WTC11 (cell line): Measurements from ENCODE around the gene CAPNS1. TPM values are rescaled to one million over a fixed set of nuclear protein-coding genes. Genes with fewer than 3 reads are reported as not detected.

Experiments
- ATAC-seq: fragments of 200-7000 bp; cut with Tn5 transposase; 2 replicates; pipeline ENCODE4 v1.10.0; 2021; ENCODE audit warnings: mild to moderate bottlenecking, moderate library complexity
- CTCF ChIA-PET: fragments of 300-600 bp; sonication (Branson Sonifier 250); formaldehyde crosslinking; loops from one replicate; lab custom pipeline; 2021; ENCODE audit warnings: antibody characterized with exemption; lab: Charles Lee
- POLR2A ChIA-PET: fragments of 350-600 bp; sonication (Branson Sonifier 250); formaldehyde crosslinking; loops from one replicate; lab custom pipeline; 2021; ENCODE audit warnings: antibody characterized with exemption; lab: Charles Lee
- DNase-seq: peaks from one replicate; pipeline ENCODE4 v3.0.0; 2021; ENCODE audit warnings: low spot score
- H3K27ac Mint-ChIP-seq: 2 replicates; pipeline ENCODE4 v1.8.0; 2021; ENCODE audit warnings: mixed read lengths
- H3K27me3 Mint-ChIP-seq: 2 replicates; pipeline ENCODE4 v1.8.0; 2021; ENCODE audit warnings: low read depth, mild to moderate bottlenecking, moderate library complexity, mixed read lengths
- H3K36me3 Mint-ChIP-seq: 2 replicates; pipeline ENCODE4 v1.8.0; 2021; ENCODE audit warnings: mixed read lengths
- H3K4me1 Mint-ChIP-seq: 2 replicates; pipeline ENCODE4 v1.8.0; 2022; ENCODE audit warnings: mixed read lengths
- H3K4me3 Mint-ChIP-seq: 2 replicates; pipeline ENCODE4 v1.8.0; 2021; ENCODE audit warnings: mild to moderate bottlenecking, moderate library complexity, mixed read lengths
- H3K9me3 Mint-ChIP-seq: 2 replicates; pipeline ENCODE4 v1.8.0; 2021; ENCODE audit warnings: mixed read lengths
- ESRRA ChIP-seq: sonication (generic); formaldehyde crosslinking; IDR thresholded peaks from 2 replicates; pipeline ENCODE4 v1.8.1; 2022; ENCODE audit warnings: mild to moderate bottlenecking, missing genetic modification reagents, borderline replicate concordance
- IRF2 ChIP-seq: sonication (generic); formaldehyde crosslinking; IDR thresholded peaks from 2 replicates; pipeline ENCODE4 v1.8.0; 2022; ENCODE audit warnings: low read depth, missing genetic modification reagents, borderline replicate concordance
- MAX ChIP-seq: sonication (generic); formaldehyde crosslinking; IDR thresholded peaks from 2 replicates; pipeline ENCODE4 v1.8.0; 2022; ENCODE audit warnings: mild to moderate bottlenecking, missing genetic modification reagents
- NFYB ChIP-seq: sonication (generic); formaldehyde crosslinking; conservative IDR thresholded peaks from 2 replicates; pipeline ENCODE4 v1.8.0; 2022; ENCODE audit warnings: low read depth, missing genetic modification reagents
- ZNF232 ChIP-seq: sonication (generic); formaldehyde crosslinking; IDR thresholded peaks from 2 replicates; pipeline ENCODE4 v1.8.0; 2022; ENCODE audit warnings: mild to moderate bottlenecking, missing genetic modification reagents
- ZNF263 ChIP-seq: sonication (generic); formaldehyde crosslinking; IDR thresholded peaks from 2 replicates; pipeline ENCODE4 v1.8.1; 2022; ENCODE audit warnings: low read depth, mild to moderate bottlenecking, moderate library complexity, missing genetic modification reagents
- ZNF512 ChIP-seq: sonication (generic); formaldehyde crosslinking; IDR thresholded peaks from 2 replicates; pipeline ENCODE4 v1.8.1; 2022; ENCODE audit warnings: missing genetic modification reagents, borderline replicate concordance
- total RNA-seq: library from RNA; stranded (reverse); gene quantifications from 3 replicates; pipeline ENCODE4 v1.2.3, GENCODE V29; 2021
- TF ChIP-seq, protein P1 (sequence below): fragments of 250-450 bp; sonication (Bioruptor Pico); IDR thresholded peaks from 2 replicates; pipeline ENCODE4 v1.9.0; 2021; ENCODE audit warnings: mild to moderate bottlenecking, borderline replicate concordance
- TF ChIP-seq, protein P2 (sequence below): fragments of 250-450 bp; sonication (Bioruptor Pico); IDR thresholded peaks from 2 replicates; pipeline ENCODE4 v1.9.0; 2021; ENCODE audit warnings: mild to moderate bottlenecking
- TF ChIP-seq, protein P3 (sequence below): sonication (generic); formaldehyde crosslinking; IDR thresholded peaks from 2 replicates; pipeline ENCODE4 v1.8.1; 2022; ENCODE audit warnings: low read depth, missing genetic modification reagents, borderline replicate concordance
- TF ChIP-seq, protein P4 (sequence below): sonication (generic); formaldehyde crosslinking; IDR thresholded peaks from 2 replicates; pipeline ENCODE4 v1.8.0; 2022; ENCODE audit warnings: mild to moderate bottlenecking, missing genetic modification reagents
- TF ChIP-seq, protein P5 (sequence below): sonication (generic); formaldehyde crosslinking; IDR thresholded peaks from 2 replicates; pipeline ENCODE4 v1.8.0; 2022; ENCODE audit warnings: missing genetic modification reagents

CAPNS1 gene
- total RNA-seq, 1 experiment from 2014 or later, result 358 TPM

DNA sequence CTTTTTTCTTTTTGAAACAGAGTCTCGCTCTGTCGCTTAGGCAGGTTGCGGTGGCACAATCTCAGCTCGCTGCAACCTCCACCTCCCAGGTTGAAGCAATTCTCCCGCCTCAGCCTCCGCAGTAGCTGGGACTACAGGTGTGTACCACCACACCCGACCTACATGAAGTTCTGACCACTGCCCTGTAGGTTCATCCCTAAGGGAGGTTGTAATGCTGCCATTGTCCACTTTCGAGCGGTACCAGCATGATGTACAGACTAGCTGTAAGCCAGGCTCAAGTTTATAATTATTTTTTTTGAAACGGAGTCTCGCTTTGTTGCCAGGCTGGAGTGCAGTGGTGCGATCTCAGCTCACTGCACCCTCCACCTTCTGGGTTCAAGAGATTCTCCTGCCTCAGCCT is 23.9 kb downstream of the CAPNS1 start (continued):
- TF ChIP-seq, protein P1, sequence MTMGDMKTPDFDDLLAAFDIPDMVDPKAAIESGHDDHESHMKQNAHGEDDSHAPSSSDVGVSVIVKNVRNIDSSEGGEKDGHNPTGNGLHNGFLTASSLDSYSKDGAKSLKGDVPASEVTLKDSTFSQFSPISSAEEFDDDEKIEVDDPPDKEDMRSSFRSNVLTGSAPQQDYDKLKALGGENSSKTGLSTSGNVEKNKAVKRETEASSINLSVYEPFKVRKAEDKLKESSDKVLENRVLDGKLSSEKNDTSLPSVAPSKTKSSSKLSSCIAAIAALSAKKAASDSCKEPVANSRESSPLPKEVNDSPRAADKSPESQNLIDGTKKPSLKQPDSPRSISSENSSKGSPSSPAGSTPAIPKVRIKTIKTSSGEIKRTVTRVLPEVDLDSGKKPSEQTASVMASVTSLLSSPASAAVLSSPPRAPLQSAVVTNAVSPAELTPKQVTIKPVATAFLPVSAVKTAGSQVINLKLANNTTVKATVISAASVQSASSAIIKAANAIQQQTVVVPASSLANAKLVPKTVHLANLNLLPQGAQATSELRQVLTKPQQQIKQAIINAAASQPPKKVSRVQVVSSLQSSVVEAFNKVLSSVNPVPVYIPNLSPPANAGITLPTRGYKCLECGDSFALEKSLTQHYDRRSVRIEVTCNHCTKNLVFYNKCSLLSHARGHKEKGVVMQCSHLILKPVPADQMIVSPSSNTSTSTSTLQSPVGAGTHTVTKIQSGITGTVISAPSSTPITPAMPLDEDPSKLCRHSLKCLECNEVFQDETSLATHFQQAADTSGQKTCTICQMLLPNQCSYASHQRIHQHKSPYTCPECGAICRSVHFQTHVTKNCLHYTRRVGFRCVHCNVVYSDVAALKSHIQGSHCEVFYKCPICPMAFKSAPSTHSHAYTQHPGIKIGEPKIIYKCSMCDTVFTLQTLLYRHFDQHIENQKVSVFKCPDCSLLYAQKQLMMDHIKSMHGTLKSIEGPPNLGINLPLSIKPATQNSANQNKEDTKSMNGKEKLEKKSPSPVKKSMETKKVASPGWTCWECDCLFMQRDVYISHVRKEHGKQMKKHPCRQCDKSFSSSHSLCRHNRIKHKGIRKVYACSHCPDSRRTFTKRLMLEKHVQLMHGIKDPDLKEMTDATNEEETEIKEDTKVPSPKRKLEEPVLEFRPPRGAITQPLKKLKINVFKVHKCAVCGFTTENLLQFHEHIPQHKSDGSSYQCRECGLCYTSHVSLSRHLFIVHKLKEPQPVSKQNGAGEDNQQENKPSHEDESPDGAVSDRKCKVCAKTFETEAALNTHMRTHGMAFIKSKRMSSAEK (CRISPR knock-in tag), result no peak
- TF ChIP-seq, protein P2, sequence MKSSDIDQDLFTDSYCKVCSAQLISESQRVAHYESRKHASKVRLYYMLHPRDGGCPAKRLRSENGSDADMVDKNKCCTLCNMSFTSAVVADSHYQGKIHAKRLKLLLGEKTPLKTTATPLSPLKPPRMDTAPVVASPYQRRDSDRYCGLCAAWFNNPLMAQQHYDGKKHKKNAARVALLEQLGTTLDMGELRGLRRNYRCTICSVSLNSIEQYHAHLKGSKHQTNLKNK (CRISPR knock-in tag), result no peak
- no peak for TF ChIP-seq IRF2 (CRISPR knock-in tag)

GRCh38 chr19:36169084-36169760 is 29.4 kb downstream of the CAPNS1 start:
- CTCF ChIA-PET, result interaction anchor here (1.6 to 3.0 kb wide), 2 partner anchors 18 to 41 kb away, joined by 4 to 44 read pairs; no protein-coding TSS in a partner anchor
- Mint-ChIP-seq H3K4me1 (0 out of 2 replicates have a peak, but pooled peaks cover 7% of the 10 kb centered on the region), H3K9me3 (no peaks in the 10 kb centered on the region), H3K27ac (peak overlapping the region; percentile 10; the same call in 1 of the 2 replicates), H3K36me3 (no peaks in the 10 kb centered on the region; the same call in 1 of the 2 replicates), H3K27me3 (peaks cover 3% of the 10 kb centered on the region; the same call in 1 of the 2 replicates), H3K4me3 (no peak overlapping the region)
- ATAC-seq (no peak), DNase-seq (no peak)
- POLR2A ChIA-PET, result interaction anchor here (0.7 to 1.3 kb wide), 2 partner anchors 41 to 42 kb away, joined by 4 read pairs; no protein-coding TSS in a partner anchor
- TF ChIP-seq, protein P3, sequence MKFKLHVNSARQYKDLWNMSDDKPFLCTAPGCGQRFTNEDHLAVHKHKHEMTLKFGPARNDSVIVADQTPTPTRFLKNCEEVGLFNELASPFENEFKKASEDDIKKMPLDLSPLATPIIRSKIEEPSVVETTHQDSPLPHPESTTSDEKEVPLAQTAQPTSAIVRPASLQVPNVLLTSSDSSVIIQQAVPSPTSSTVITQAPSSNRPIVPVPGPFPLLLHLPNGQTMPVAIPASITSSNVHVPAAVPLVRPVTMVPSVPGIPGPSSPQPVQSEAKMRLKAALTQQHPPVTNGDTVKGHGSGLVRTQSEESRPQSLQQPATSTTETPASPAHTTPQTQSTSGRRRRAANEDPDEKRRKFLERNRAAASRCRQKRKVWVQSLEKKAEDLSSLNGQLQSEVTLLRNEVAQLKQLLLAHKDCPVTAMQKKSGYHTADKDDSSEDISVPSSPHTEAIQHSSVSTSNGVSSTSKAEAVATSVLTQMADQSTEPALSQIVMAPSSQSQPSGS (CRISPR knock-in tag), result no peak
- TF ChIP-seq ZNF232 (CRISPR knock-in tag) (no peak), ESRRA (CRISPR knock-in tag) (no peak), NFYB (CRISPR knock-in tag) (no peak), ZNF263 (CRISPR knock-in tag) (no peak), ZNF512 (CRISPR knock-in tag) (no peak), MAX (CRISPR knock-in tag) (no peak)
- TF ChIP-seq, protein P4, sequence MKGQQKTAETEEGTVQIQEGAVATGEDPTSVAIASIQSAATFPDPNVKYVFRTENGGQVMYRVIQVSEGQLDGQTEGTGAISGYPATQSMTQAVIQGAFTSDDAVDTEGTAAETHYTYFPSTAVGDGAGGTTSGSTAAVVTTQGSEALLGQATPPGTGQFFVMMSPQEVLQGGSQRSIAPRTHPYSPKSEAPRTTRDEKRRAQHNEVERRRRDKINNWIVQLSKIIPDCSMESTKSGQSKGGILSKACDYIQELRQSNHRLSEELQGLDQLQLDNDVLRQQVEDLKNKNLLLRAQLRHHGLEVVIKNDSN, result no peak
- TF ChIP-seq, protein P5, sequence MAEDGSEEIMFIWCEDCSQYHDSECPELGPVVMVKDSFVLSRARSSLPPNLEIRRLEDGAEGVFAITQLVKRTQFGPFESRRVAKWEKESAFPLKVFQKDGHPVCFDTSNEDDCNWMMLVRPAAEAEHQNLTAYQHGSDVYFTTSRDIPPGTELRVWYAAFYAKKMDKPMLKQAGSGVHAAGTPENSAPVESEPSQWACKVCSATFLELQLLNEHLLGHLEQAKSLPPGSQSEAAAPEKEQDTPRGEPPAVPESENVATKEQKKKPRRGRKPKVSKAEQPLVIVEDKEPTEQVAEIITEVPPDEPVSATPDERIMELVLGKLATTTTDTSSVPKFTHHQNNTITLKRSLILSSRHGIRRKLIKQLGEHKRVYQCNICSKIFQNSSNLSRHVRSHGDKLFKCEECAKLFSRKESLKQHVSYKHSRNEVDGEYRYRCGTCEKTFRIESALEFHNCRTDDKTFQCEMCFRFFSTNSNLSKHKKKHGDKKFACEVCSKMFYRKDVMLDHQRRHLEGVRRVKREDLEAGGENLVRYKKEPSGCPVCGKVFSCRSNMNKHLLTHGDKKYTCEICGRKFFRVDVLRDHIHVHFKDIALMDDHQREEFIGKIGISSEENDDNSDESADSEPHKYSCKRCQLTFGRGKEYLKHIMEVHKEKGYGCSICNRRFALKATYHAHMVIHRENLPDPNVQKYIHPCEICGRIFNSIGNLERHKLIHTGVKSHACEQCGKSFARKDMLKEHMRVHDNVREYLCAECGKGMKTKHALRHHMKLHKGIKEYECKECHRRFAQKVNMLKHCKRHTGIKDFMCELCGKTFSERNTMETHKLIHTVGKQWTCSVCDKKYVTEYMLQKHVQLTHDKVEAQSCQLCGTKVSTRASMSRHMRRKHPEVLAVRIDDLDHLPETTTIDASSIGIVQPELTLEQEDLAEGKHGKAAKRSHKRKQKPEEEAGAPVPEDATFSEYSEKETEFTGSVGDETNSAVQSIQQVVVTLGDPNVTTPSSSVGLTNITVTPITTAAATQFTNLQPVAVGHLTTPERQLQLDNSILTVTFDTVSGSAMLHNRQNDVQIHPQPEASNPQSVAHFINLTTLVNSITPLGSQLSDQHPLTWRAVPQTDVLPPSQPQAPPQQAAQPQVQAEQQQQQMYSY (CRISPR knock-in tag), result no peak
